ENCODE measurements around the gene TTC28.

TTC28 gene

GRCh38 chr22:28407645-28408044, 272.0 kb downstream of the TTC28 start:
- Histone ChIP-seq H3K9me3 (ENCODE audit: control insufficient read depth, low read length) (no peaks in the 10 kb centered on the region), H3K27ac (ENCODE audit: insufficient read depth, low read length, poor library complexity, severe bottlenecking) (no peak overlapping the region), H3K4me3 (ENCODE audit: insufficient read depth, low read depth, low read length, poor library complexity, severe bottlenecking) (no peak overlapping the region), H3K4me1 (ENCODE audit: control insufficient read depth, insufficient read depth, low read length, poor library complexity, severe bottlenecking) (no peaks in the 10 kb centered on the region), H3K27me3 (replicated peaks; ENCODE audit: control insufficient read depth, insufficient read depth, low read length, poor library complexity, severe bottlenecking) (no peaks in the 10 kb centered on the region), H3K36me3 (ENCODE audit: control insufficient read depth, insufficient read depth, low read length) (no peaks in the 10 kb centered on the region)
- no peak for DNase-seq

GRCh38 chr22:28406246-28406645, 273.4 kb downstream of the TTC28 start:
- H3K36me3 ChIP-seq (ENCODE audit: control insufficient read depth, insufficient read depth, low read length) = no peaks in the 10 kb centered on the region
- H3K4me1 ChIP-seq (ENCODE audit: control insufficient read depth, insufficient read depth, low read length, poor library complexity, severe bottlenecking) = no peaks in the 10 kb centered on the region
- DNase-seq = no peak
- H3K27ac ChIP-seq (ENCODE audit: insufficient read depth, low read length, poor library complexity, severe bottlenecking) = no peak overlapping the region
- H3K9me3 ChIP-seq (ENCODE audit: control insufficient read depth, low read length) = no peaks in the 10 kb centered on the region
- no peak overlapping the region for H3K4me3 ChIP-seq (ENCODE audit: insufficient read depth, low read depth, low read length, poor library complexity, severe bottlenecking)
- H3K27me3 ChIP-seq (replicated peaks; ENCODE audit: control insufficient read depth, insufficient read depth, low read length, poor library complexity, severe bottlenecking) = no peaks in the 10 kb centered on the region

- DNase-seq = no peak
- Histone ChIP-seq H3K36me3 (ENCODE audit: control insufficient read depth, insufficient read depth, low read length) (no peaks in the 10 kb centered on the region), H3K27ac (ENCODE audit: insufficient read depth, low read length, poor library complexity, severe bottlenecking) (no peak overlapping the region), H3K4me3 (ENCODE audit: insufficient read depth, low read depth, low read length, poor library complexity, severe bottlenecking) (no peak overlapping the region), H3K9me3 (ENCODE audit: control insufficient read depth, low read length) (no peaks in the 10 kb centered on the region), H3K4me1 (ENCODE audit: control insufficient read depth, insufficient read depth, low read length, poor library complexity, severe bottlenecking) (no peaks in the 10 kb centered on the region), H3K27me3 (replicated peaks; ENCODE audit: control insufficient read depth, insufficient read depth, low read length, poor library complexity, severe bottlenecking) (no peaks in the 10 kb centered on the region)
These were observed 274.1 kb downstream of the TTC28 start for GRCh38 chr22:28405588-28405987.

- Histone ChIP-seq H3K9me3 (ENCODE audit: control insufficient read depth, low read length) (no peaks in the 10 kb centered on the region), H3K4me3 (ENCODE audit: insufficient read depth, low read depth, low read length, poor library complexity, severe bottlenecking) (no peak overlapping the region), H3K27ac (ENCODE audit: insufficient read depth, low read length, poor library complexity, severe bottlenecking) (no peak overlapping the region), H3K36me3 (ENCODE audit: control insufficient read depth, insufficient read depth, low read length) (no peaks in the 10 kb centered on the region), H3K4me1 (ENCODE audit: control insufficient read depth, insufficient read depth, low read length, poor library complexity, severe bottlenecking) (no peaks in the 10 kb centered on the region), H3K27me3 (replicated peaks; ENCODE audit: control insufficient read depth, insufficient read depth, low read length, poor library complexity, severe bottlenecking) (no peaks in the 10 kb centered on the region)
- DNase-seq = no peak
These were observed 277.1 kb downstream of the TTC28 start for GRCh38 chr22:28402539-28402938.

- no peaks in the 10 kb centered on the region for H3K4me1 ChIP-seq (ENCODE audit: control insufficient read depth, insufficient read depth, low read length, poor library complexity, severe bottlenecking)
- DNase-seq = no peak
- H3K36me3 ChIP-seq (ENCODE audit: control insufficient read depth, insufficient read depth, low read length) = no peaks in the 10 kb centered on the region
These were observed 277.6 kb downstream of the TTC28 start for GRCh38 chr22:28402060-28402459.

GRCh38 chr22:28398981-28399380, 280.7 kb downstream of the TTC28 start:
- H3K36me3 ChIP-seq (ENCODE audit: control insufficient read depth, insufficient read depth, low read length) = no peaks in the 10 kb centered on the region
- H3K4me1 ChIP-seq (ENCODE audit: control insufficient read depth, insufficient read depth, low read length, poor library complexity, severe bottlenecking) = no peaks in the 10 kb centered on the region
- no peaks in the 10 kb centered on the region for H3K9me3 ChIP-seq (ENCODE audit: control insufficient read depth, low read length)
- no peak overlapping the region for H3K4me3 ChIP-seq (ENCODE audit: insufficient read depth, low read depth, low read length, poor library complexity, severe bottlenecking)
- no peak overlapping the region for H3K27ac ChIP-seq (ENCODE audit: insufficient read depth, low read length, poor library complexity, severe bottlenecking)
- no peaks in the 10 kb centered on the region for H3K27me3 ChIP-seq (replicated peaks; ENCODE audit: control insufficient read depth, insufficient read depth, low read length, poor library complexity, severe bottlenecking)
- no peak for DNase-seq

More at GRCh38 chr22:28402060-28402459, 277.6 kb downstream of the TTC28 start:
- no peaks in the 10 kb centered on the region for H3K27me3 ChIP-seq (replicated peaks; ENCODE audit: control insufficient read depth, insufficient read depth, low read length, poor library complexity, severe bottlenecking)
- H3K4me3 ChIP-seq (ENCODE audit: insufficient read depth, low read depth, low read length, poor library complexity, severe bottlenecking) = no peak overlapping the region
- H3K9me3 ChIP-seq (ENCODE audit: control insufficient read depth, low read length) = no peaks in the 10 kb centered on the region
- no peak overlapping the region for H3K27ac ChIP-seq (ENCODE audit: insufficient read depth, low read length, poor library complexity, severe bottlenecking)

GRCh38 chr22:28398355-28398754, 281.3 kb downstream of the TTC28 start:
- Histone ChIP-seq H3K36me3 (ENCODE audit: control insufficient read depth, insufficient read depth, low read length) (no peaks in the 10 kb centered on the region), H3K27ac (ENCODE audit: insufficient read depth, low read length, poor library complexity, severe bottlenecking) (no peak overlapping the region), H3K9me3 (ENCODE audit: control insufficient read depth, low read length) (no peaks in the 10 kb centered on the region), H3K27me3 (replicated peaks; ENCODE audit: control insufficient read depth, insufficient read depth, low read length, poor library complexity, severe bottlenecking) (no peaks in the 10 kb centered on the region), H3K4me1 (ENCODE audit: control insufficient read depth, insufficient read depth, low read length, poor library complexity, severe bottlenecking) (no peaks in the 10 kb centered on the region), H3K4me3 (ENCODE audit: insufficient read depth, low read depth, low read length, poor library complexity, severe bottlenecking) (no peak overlapping the region)
- no peak for DNase-seq

GRCh38 chr22:28397306-28397705, 282.3 kb downstream of the TTC28 start:
- Histone ChIP-seq H3K27ac (ENCODE audit: insufficient read depth, low read length, poor library complexity, severe bottlenecking) (no peak overlapping the region), H3K27me3 (replicated peaks; ENCODE audit: control insufficient read depth, insufficient read depth, low read length, poor library complexity, severe bottlenecking) (no peaks in the 10 kb centered on the region), H3K4me3 (ENCODE audit: insufficient read depth, low read depth, low read length, poor library complexity, severe bottlenecking) (no peak overlapping the region), H3K9me3 (ENCODE audit: control insufficient read depth, low read length) (no peaks in the 10 kb centered on the region), H3K4me1 (ENCODE audit: control insufficient read depth, insufficient read depth, low read length, poor library complexity, severe bottlenecking) (no peaks in the 10 kb centered on the region), H3K36me3 (ENCODE audit: control insufficient read depth, insufficient read depth, low read length) (no peaks in the 10 kb centered on the region)
- DNase-seq = no peak

GRCh38 chr22:28395920-28396753, 283.5 kb downstream of the TTC28 start:
- Histone ChIP-seq H3K4me3 (ENCODE audit: insufficient read depth, low read depth, low read length, poor library complexity, severe bottlenecking) (no peak overlapping the region), H3K36me3 (ENCODE audit: control insufficient read depth, insufficient read depth, low read length) (no peaks in the 10 kb centered on the region), H3K9me3 (ENCODE audit: control insufficient read depth, low read length) (no peaks in the 10 kb centered on the region), H3K27me3 (replicated peaks; ENCODE audit: control insufficient read depth, insufficient read depth, low read length, poor library complexity, severe bottlenecking) (no peaks in the 10 kb centered on the region), H3K4me1 (ENCODE audit: control insufficient read depth, insufficient read depth, low read length, poor library complexity, severe bottlenecking) (no peaks in the 10 kb centered on the region), H3K27ac (ENCODE audit: insufficient read depth, low read length, poor library complexity, severe bottlenecking) (no peak overlapping the region)
- DNase-seq = no peak

GRCh38 chr22:28395520-28395919, 284.1 kb downstream of the TTC28 start:
- Histone ChIP-seq H3K36me3 (ENCODE audit: control insufficient read depth, insufficient read depth, low read length) (no peaks in the 10 kb centered on the region), H3K9me3 (ENCODE audit: control insufficient read depth, low read length) (no peaks in the 10 kb centered on the region), H3K4me3 (ENCODE audit: insufficient read depth, low read depth, low read length, poor library complexity, severe bottlenecking) (no peak overlapping the region), H3K4me1 (ENCODE audit: control insufficient read depth, insufficient read depth, low read length, poor library complexity, severe bottlenecking) (no peaks in the 10 kb centered on the region), H3K27me3 (replicated peaks; ENCODE audit: control insufficient read depth, insufficient read depth, low read length, poor library complexity, severe bottlenecking) (no peaks in the 10 kb centered on the region), H3K27ac (ENCODE audit: insufficient read depth, low read length, poor library complexity, severe bottlenecking) (no peak overlapping the region)
- DNase-seq = no peak
